ENCODE data around the gene CCT3. TPM values are rescaled to one million over a fixed set of nuclear protein-coding genes. Genes with fewer than 3 reads are reported as not detected.
"Not testable (repeated sequence)": the region's sequence is repeated elsewhere in the genome, so short reads cannot be mapped to it uniquely, and the experiment has no call there.

Gene CCT3
- total and polyA plus RNA-seq, 12 donors, result 76.2 to 212 (median 127) TPM

DNA sequence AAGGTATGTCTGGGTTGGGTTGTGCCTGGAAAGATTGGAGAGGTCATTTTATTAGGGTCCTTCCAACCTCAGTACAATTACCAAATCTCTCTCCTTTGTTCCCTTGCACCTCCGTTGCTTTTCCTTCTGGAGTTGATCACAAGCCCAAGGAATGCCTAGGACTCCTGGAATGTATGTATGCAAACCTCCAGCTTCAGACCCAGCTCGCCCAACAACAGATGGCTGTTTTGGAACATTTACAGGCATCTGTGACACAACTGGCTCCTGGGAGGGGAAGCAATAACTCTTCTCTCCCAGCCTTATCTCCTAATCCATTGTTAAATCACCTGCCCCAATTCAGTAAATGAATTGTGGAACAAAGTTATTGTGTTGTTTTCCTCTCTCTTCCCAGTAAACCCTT, 8.5 kb upstream of the CCT3 start:
- Histone ChIP-seq H3K27ac (no peak overlapping the region), H3K4me3 (no peak overlapping the region), H3K27me3 (peaks cover 0 to 28% (median 11%) of the 10 kb centered on the region in 7 donors), H3K4me1 (no peaks in the 10 kb centered on the region), H3K9me3 (no peaks in the 10 kb centered on the region), H3K36me3 (no peaks in the 10 kb centered on the region)
- TF ChIP-seq, protein P1, sequence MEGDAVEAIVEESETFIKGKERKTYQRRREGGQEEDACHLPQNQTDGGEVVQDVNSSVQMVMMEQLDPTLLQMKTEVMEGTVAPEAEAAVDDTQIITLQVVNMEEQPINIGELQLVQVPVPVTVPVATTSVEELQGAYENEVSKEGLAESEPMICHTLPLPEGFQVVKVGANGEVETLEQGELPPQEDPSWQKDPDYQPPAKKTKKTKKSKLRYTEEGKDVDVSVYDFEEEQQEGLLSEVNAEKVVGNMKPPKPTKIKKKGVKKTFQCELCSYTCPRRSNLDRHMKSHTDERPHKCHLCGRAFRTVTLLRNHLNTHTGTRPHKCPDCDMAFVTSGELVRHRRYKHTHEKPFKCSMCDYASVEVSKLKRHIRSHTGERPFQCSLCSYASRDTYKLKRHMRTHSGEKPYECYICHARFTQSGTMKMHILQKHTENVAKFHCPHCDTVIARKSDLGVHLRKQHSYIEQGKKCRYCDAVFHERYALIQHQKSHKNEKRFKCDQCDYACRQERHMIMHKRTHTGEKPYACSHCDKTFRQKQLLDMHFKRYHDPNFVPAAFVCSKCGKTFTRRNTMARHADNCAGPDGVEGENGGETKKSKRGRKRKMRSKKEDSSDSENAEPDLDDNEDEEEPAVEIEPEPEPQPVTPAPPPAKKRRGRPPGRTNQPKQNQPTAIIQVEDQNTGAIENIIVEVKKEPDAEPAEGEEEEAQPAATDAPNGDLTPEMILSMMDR (IDR thresholded peaks at IDR 0.05), result no peak
- DNase-seq, result no peak
- WGBS, 2 donors, result 54 to 58% methylated on average over 2 of the region's 2 CpGs
- no peak for ATAC-seq
- intact Hi-C loops (cut with DNase I), result no loop called here

GRCh38 chr1:156346035-156346434, 7.9 kb upstream of the CCT3 start:
- DNase-seq; H3K27ac ChIP-seq; H3K4me3 ChIP-seq; H3K9me3 ChIP-seq; ATAC-seq; H3K4me1 ChIP-seq; H3K36me3 ChIP-seq; intact Hi-C loops (cut with DNase I): not testable (repeated sequence)
- peaks cover 0 to 28% (median 11%) of the 10 kb centered on the region in 7 donors for H3K27me3 ChIP-seq
- whole genome bisulfite sequencing, 2 donors, result 86 to 88% methylated on average over 2 of the region's 2 CpGs

DNA sequence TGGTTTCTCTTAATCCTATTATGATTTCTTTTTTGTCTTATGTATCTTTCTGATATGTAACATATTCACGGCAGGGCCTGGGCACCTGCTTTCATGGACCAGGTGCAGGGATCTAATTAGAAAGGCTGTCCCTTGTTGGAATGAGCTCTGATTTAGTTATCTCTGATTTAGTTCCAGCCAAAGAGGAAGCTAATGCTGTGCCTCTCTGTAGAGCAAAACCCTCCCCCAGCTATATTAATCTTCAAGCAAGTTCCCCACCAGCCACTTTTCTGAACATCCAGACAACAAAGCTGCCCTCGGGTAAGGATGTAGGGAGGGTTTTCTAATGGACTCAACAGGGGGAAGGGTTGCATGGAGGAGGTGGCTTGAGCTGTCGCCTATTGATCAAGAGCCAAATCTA, 6.3 kb upstream of the CCT3 start:
- intact Hi-C loops (cut with DNase I), result no loop called here

GRCh38 chr1:156342166-156342955, 4.3 kb upstream of the CCT3 start:
- H3K4me1 ChIP-seq, result peaks cover 0 to 3% (median 1%) of the 10 kb centered on the region in 9 donors
- intact Hi-C loops (cut with DNase I), result no loop called here
- no peak overlapping the region for H3K4me3 ChIP-seq
- 80 to 93% methylated on average over 1 of the region's 1 CpG for WGBS, 2 donors
- ATAC-seq (no peak), DNase-seq (no peak)
- TF ChIP-seq, protein P1 (IDR thresholded peaks at IDR 0.05), result no peak
- no peaks in the 10 kb centered on the region for H3K36me3 ChIP-seq
- H3K27me3 ChIP-seq, result peaks cover 0 to 28% (median 11%) of the 10 kb centered on the region in 7 donors
- H3K9me3 ChIP-seq, result no peaks in the 10 kb centered on the region
- no peak overlapping the region for H3K27ac ChIP-seq

More for the DNA sequence above, 6.3 kb upstream of the CCT3 start:
- TF ChIP-seq, protein P1 (IDR thresholded peaks at IDR 0.05), result no peak
- ATAC-seq, result no peak
- H3K4me1 ChIP-seq, result no peaks in the 10 kb centered on the region
- WGBS, 2 donors, result 64 to 68% methylated on average over 3 of the region's 3 CpGs
- no peaks in the 10 kb centered on the region for H3K36me3 ChIP-seq
- H3K27me3 ChIP-seq, result peaks cover 0 to 28% (median 11%) of the 10 kb centered on the region in 7 donors
- no peaks in the 10 kb centered on the region for H3K9me3 ChIP-seq
- H3K27ac ChIP-seq, result no peak overlapping the region
- H3K4me3 ChIP-seq, result no peak overlapping the region
- no peak for DNase-seq

- DNase-seq, result no peak
- WGBS, 2 donors, result 0 to 1% methylated on average over 14 of the region's 14 CpGs
- peak in 6 of 8 donors; percentile 0 to 26 (median 8) for ATAC-seq
Measured at GRCh38 chr1:156337888-156338179, 258 bp downstream of the CCT3 start.

More at GRCh38 chr1:156337888-156338179, 258 bp downstream of the CCT3 start:
- no peaks in the 10 kb centered on the region for H3K27me3 ChIP-seq
- intact Hi-C loops (cut with DNase I), result no loop called here
- H3K4me1 ChIP-seq, result peaks cover 8 to 25% (median 20%) of the 10 kb centered on the region in 9 donors
- H3K27ac ChIP-seq, result peak overlapping the region; percentile 32 to 91 (median 82)
- no peaks in the 10 kb centered on the region for H3K9me3 ChIP-seq
- TF ChIP-seq, protein P1 (IDR thresholded peaks at IDR 0.05), result peak in 1 of 9 donors; percentile 17
- H3K4me3 ChIP-seq, result peak overlapping the region; percentile 63 to 99 (median 86)
- H3K36me3 ChIP-seq, result peaks cover 0 to 36% (median 23%) of the 10 kb centered on the region in 9 donors
